KBM-7 (cell line): ENCODE results near the gene HSD17B8.
A peak's percentile ranks its signal among the peaks of the same experiment; 100 is the strongest.

Experiments used
- DNase-seq: peaks from one replicate; pipeline ENCODE4 v3.0.0-alpha.2; 2015
- in situ Hi-C: fragments of 300-500 bp; cut with MboI; formaldehyde crosslinking; loops from 2 replicates; pipeline ENCODE4 v1.14.3; 2020; ENCODE audit warnings: low sequenced_read_pairs, low pct_unique_long_range_greater_than_20kb, mixed read lengths

HSD17B8 gene

GRCh38 chr6:33202799-33203198, 1.7 kb upstream of the HSD17B8 start:
- DNase-seq: no peak
- in situ Hi-C loops: no loop called here

GRCh38 chr6:33203443-33204164, 851 bp upstream of the HSD17B8 start:
- in situ Hi-C loops: no loop called here
- DNase-seq: no peak

- in situ Hi-C loops: no loop called here
Observed at GRCh38 chr6:33204165-33204414, 365 bp upstream of the HSD17B8 start.

DNA sequence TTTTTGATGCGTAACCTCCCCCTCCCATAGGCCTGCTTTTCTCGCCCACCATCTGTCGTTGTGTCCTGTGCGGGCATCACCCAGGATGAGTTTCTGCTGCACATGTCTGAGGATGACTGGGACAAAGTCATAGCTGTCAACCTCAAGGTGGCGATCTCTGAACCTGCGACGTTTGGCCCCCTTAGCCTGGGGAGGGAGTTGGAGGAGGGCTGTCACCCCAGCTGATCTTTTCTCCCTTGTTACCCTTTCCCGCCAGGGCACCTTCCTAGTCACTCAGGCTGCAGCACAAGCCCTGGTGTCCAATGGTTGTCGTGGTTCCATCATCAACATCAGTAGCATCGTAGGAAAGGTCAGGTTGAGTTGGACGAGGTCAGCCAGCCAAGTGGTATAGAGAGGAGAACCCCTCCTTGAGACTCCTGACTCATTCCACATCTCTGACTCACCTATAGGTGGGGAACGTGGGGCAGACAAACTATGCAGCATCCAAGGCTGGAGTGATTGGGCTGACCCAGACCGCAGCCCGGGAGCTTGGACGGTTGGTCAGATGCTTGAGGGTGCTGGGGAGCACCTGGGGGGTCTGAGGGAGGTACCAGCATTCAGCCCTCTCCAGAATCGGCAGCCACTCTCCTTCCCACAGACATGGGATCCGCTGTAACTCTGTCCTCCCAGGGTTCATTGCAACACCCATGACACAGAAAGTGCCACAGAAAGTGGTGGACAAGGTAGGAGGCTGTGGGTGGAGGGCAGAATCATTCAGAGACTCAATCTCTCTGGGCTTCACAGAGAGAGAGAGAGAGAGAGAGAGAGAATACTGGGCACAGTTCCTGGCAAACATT, 954 bp downstream of the HSD17B8 start:
- in situ Hi-C loops: no loop called here
- DNase-seq: peak; percentile 29

More at GRCh38 chr6:33204165-33204414, 365 bp upstream of the HSD17B8 start:
- DNase-seq: no peak

- in situ Hi-C loops: no loop called here
- DNase-seq: no peak
Observed at GRCh38 chr6:33206027-33206863, 1.8 kb downstream of the HSD17B8 start.

DNA sequence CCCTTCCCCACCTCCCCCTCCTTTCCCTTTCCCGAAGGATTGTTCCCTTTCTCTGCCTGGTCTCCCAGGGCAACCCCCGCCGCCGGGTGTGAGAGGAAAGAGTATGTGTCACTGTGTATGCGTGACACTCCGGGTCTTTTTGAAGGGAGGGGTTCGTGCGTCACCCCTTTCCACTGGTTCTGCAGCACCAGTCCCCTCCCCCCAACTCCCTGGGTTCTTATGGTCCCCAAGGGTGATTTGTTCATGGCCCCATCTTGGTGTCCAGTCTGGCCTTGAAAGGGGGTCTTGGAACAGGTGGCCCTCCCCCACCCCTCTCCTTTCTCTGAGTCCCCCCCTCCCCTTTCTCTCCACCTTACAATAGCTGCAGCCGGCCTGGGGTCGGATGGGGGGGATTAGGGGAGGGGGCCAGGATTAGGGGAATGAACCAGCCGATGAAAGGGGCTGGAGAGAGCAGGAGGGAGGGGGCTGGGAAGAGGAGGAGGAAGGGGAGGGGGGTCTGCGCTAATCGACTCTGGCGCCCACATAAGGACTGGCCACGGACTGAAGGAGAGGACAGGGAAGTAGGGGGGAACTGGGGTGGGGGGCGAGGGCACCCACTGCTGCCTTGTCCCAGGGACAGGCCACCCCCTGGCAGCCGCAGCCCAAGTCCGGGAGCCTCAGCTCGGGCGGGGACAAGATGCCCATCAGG, 2.6 kb downstream of the HSD17B8 start:
- in situ Hi-C loops: no loop called here
- DNase-seq: no peak

GRCh38 chr6:33207552-33208090, 3.2 kb downstream of the HSD17B8 start:
- DNase-seq: no peak
- in situ Hi-C loops: no loop called here

- in situ Hi-C loops: no loop called here
- peak; percentile 72 for DNase-seq
Observed at GRCh38 chr6:33208091-33208967, 3.9 kb downstream of the HSD17B8 start, which contains the start of gene RING1. RING1 (plus strand) TSS chr6:33208500; CDS start chr6:33208823, 323 bp downstream.

DNA sequence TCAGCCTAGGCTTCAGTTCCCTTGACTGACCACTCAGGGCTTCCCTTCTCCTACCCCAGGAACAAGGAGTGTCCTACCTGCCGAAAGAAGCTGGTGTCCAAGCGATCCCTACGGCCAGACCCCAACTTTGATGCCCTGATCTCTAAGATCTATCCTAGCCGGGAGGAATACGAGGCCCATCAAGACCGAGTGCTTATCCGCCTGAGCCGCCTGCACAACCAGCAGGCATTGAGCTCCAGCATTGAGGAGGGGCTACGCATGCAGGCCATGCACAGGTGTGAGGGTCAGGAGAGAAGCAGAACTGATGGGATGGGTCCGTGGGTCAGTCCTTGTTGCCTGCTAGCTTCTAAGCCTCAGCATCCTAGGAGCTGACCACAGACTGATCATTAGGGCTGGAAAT, 5.4 kb downstream of the HSD17B8 start:
- in situ Hi-C loops: no loop called here
- DNase-seq: no peak

DNA sequence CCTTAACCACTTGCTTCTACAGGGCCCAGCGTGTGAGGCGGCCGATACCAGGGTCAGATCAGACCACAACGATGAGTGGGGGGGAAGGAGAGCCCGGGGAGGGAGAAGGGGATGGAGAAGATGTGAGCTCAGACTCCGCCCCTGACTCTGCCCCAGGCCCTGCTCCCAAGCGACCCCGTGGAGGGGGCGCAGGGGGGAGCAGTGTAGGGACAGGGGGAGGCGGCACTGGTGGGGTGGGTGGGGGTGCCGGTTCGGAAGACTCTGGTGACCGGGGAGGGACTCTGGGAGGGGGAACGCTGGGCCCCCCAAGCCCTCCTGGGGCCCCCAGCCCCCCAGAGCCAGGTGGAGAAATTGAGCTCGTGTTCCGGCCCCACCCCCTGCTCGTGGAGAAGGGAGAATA, 6.7 kb downstream of the HSD17B8 start:
- in situ Hi-C loops: no loop called here

GRCh38 chr6:33211666-33212422, 7.4 kb downstream of the HSD17B8 start:
- DNase-seq: no peak
- in situ Hi-C loops: no loop called here

More for the DNA sequence above, 6.7 kb downstream of the HSD17B8 start:
- no peak for DNase-seq

DNA sequence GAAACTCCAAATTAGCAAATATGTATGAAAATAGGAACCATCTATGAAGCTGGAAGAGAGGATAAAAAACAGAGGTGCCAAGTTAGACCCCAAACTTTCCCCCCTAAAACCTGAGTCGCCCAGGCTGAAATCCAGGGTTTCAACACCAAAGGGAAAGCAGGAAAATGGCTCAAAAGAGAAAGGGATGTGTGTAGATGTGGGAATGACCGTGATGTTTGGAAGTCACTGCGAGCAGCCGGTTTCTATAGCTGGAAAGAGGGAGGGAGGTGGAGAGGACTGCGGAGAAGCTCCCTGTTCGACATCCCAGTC, 8.4 kb downstream of the HSD17B8 start:
- in situ Hi-C loops: no loop called here
- DNase-seq: no peak

DNA sequence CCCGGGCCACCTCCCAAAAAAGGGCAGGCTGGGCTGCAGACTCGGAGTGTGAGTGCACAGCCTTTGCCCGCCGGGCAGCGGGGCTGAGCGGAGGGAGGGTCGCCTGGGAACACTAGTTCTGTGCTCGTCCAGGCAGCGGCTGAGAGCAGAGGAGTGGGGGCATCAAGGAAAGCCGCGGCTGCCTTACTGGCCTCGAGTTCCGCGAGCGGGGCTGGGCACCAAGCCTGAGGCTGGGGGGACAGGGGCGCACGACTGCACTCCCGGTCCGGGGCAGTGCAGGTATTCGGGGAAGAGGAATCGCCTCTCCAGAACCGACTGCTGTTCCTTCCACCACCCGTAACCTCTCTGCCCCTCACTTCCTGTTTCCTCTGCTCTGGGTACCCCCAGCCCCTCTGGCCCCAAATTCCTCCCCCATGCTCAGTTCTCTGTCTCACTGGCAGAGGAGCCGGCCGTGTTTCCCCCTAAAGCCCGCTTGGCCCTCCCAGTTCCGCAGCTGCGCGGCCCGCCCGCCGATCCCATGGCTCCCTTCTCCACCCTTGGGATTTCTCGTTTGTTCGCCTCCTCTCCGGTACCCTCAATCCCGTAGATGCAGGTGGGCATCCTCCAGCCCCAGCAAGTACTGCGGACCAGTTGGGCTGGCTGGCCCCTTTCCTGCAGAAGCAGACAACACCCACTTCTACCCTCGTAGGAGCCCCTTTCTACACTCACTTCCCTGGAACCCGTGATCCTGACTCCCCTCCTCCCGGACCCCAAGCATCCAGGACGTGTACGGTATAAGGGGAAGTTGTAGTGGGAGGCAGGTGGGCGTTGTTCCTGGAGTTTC, 8.9 kb downstream of the HSD17B8 start:
- in situ Hi-C loops: no loop called here
- peak; percentile 58 for DNase-seq

- no peak for DNase-seq
- in situ Hi-C loops: no loop called here
Observed at GRCh38 chr6:33213989-33214335, 9.5 kb downstream of the HSD17B8 start.

- no peak for DNase-seq
- in situ Hi-C loops: no loop called here
Observed at GRCh38 chr6:33215271-33216116, 11.0 kb downstream of the HSD17B8 start.

DNA sequence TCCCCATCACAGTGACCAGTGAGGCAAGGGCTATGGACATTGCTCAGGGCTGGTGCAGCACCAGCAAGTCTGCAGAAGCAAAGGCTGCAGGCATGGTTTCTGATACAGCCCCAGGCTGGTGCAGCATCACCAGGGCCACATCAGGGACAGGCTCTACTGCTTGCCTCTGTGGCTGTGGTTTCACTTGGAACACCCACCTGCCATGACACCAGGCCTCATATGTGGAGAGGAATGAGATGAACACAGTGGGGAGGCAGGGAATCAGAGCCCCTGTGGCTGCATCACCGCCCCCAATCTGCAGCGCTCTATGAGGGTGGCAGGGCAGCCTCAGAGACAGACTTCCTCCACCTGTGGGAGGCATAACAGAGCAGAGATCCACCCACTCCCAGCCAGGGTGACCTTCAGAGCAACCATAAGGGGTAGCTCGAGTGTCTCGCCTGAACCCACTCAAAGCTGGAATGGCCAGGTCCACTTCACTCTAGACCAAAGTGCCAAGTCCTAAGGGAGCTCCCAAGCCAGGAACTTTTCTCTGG, 11.7 kb downstream of the HSD17B8 start:
- in situ Hi-C loops: no loop called here
- no peak for DNase-seq
